Measurements from ENCODE around the gene IFNL4.
"Not testable (repeated sequence)": the region's sequence is repeated elsewhere in the genome, so short reads cannot be mapped to it uniquely, and the experiment has no call there.

The IFNL4 gene

DNA sequence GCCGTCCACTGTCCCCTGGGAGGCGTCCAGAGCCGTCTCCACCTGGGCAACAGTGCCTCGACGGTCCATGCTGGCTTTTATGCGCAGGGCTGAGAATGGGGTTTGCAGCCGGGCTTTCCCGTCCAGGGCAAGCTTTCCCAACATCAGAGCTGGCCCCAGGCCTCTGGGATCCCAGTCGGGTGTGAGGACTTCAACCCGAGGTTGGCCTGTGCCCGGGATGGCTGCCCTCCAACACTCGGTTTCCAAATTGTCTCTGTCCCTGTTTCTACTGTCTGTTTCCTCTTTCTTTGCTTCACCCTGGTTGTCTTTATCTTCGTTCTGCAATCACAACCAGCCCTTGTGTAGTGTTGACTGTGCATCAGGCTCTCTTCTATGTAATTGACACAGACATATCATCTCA lies at the start of gene IFNL4:
TSS of gene IFNL4 (minus strand) at position 51 of the 400 bp plus-strand sequence.
- no peak for DNase-seq (ENCODE audit: low read depth, low spot score)

DNA sequence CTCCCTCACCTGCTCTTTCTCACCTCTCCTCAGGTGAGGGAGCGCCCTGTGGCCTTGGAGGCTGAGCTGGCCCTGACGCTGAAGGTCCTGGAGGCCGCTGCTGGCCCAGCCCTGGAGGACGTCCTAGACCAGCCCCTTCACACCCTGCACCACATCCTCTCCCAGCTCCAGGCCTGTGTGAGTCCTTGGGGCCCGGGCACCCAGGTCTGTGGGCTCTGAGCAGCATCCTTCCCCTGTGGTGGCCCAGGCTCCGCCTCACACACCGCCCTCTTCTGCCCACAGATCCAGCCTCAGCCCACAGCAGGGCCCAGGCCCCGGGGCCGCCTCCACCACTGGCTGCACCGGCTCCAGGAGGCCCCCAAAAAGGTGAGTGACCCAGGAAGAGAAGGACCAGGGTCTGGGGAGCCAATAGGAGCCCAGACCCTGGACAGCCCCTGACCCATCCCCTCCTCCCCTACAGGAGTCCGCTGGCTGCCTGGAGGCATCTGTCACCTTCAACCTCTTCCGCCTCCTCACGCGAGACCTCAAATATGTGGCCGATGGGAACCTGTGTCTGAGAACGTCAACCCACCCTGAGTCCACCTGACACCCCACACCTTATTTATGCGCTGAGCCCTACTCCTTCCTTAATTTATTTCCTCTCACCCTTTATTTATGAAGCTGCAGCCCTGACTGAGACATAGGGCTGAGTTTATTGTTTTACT lies 49.4 kb upstream of the IFNL4 start:
- no peak for DNase-seq (ENCODE audit: low read depth, low spot score)

GRCh38 chr19:39296906-39297305 lies 48.2 kb upstream of the IFNL4 start:
- DNase-seq (ENCODE audit: low read depth, low spot score): no peak

GRCh38 chr19:39296055-39296645 lies 47.5 kb upstream of the IFNL4 start, which contains the start of gene IFNL1:
Gene IFNL1, plus strand, starts transcription at chr19:39296407. Its CDS starts 15 bp downstream, at chr19:39296422.
- no peak for DNase-seq (ENCODE audit: low read depth, low spot score)

- no peak for DNase-seq (ENCODE audit: low read depth, low spot score)
Measured at GRCh38 chr19:39293394-39293793, 44.7 kb upstream of the IFNL4 start.

GRCh38 chr19:39284032-39284431 lies 35.4 kb upstream of the IFNL4 start:
- DNase-seq (ENCODE audit: low read depth, low spot score): no peak

DNA sequence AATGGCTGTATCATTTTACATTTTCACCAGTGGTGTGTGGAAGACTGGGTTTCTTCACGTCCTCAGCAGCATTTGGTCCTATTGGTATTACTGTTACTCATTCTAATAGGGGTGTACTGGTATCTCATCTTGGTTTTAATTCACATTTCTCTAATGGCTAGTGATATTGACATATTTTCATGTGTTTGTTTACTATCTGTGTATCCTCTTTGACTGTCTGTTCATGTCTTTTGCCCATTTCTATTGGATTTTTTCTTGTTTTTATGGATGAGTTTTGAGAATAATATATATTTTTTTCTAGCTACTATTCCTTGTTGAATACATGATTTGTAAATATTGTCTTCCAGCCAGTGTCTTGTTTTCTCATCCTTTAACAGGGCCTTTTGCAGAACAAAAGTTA lies 33.4 kb upstream of the IFNL4 start:
- DNase-seq (ENCODE audit: low read depth, low spot score): no peak

DNA sequence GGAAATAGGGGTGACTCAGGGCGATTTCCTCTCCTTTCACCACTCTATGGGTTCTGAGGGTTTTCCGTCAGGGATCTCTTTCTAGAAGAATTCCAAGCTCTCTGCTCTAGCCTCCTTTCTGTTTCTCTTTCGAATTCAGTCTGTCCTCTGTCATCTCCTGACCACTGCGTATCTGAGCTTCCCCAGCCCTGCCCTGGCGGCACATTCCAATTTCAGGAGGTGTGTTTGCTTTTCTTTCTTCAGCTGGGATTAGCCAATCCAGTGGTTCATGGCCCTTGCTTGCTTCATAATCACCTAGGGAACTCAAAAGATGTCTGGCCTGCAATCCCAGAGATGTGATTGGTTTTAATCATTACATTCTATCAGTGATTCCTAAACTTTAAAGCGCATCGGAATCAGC lies 28.9 kb upstream of the IFNL4 start:
- DNase-seq (ENCODE audit: low read depth, low spot score): no peak

- no peak for DNase-seq (ENCODE audit: low read depth, low spot score)
Measured at GRCh38 chr19:39276740-39277139, 28.1 kb upstream of the IFNL4 start.

- DNase-seq (ENCODE audit: low read depth, low spot score): no peak
Measured at GRCh38 chr19:39275578-39275977, 26.9 kb upstream of the IFNL4 start.

- DNase-seq (ENCODE audit: low read depth, low spot score): not testable (repeated sequence)
Measured at GRCh38 chr19:39273859-39274258, 25.2 kb upstream of the IFNL4 start.

GRCh38 chr19:39270036-39270871 lies 21.6 kb upstream of the IFNL4 start:
- no peak for DNase-seq (ENCODE audit: low read depth, low spot score)

GRCh38 chr19:39269369-39269768 lies 20.7 kb upstream of the IFNL4 start:
- not testable (repeated sequence) for DNase-seq (ENCODE audit: low read depth, low spot score)

GRCh38 chr19:39268531-39269223 lies 20.0 kb upstream of the IFNL4 start:
- DNase-seq (ENCODE audit: low read depth, low spot score): not testable (repeated sequence)

DNA sequence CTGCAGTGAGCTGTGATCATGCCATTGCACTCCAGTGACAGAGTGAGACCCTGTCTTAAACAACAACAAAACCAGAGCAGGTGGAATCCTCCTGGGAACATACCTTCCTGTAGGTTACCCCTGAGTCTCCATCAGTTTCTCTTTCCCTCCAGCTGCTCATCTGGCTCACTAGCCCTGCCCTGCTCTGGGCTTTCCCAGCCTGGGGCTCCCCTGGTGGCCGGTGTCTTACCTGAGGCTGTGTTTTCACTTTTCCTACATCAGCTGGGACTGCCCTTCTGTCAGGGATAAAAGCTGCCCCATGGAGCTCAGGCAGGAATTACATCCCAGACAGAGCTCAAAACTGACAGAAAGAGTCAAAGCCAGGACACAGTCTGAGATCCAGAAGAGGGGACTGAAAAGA lies 19.4 kb upstream of the IFNL4 start, which contains the start of gene IFNL2:
TSS of gene IFNL2 (plus strand) at position 312 of the 400 bp plus-strand sequence. CDS start 173 bp downstream, outside the sequence.
- not testable (repeated sequence) for DNase-seq (ENCODE audit: low read depth, low spot score)

DNA sequence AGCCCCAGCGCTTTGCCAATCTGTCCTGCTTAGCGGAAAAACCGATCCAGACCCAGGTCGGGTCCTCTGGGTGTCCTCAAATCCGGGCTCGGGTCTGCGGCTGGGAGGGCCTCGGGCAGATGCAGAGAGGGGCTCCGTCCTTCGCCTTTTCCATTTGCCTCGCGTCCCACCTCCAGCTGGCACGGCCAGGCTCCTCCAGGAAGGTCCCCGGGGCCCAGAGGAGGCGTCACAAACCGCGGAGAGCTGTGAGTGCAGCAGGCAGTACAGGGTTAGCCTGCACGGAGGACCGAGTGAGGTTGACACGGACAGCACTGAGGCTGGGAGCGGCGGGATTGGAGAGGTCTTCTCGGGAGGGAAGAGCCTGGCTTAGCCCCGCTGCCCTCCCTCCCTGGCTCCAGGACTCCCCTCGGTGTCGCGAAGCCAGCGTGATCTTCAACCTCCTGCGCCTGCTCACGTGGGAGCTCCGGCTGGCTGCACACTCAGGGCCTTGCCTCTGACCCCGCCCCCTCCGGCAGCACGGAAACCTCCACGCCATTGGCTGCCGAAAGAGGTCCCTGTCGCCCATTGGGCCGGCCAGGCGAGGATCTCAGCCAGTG lies 16.8 kb upstream of the IFNL4 start:
- no peak for DNase-seq (ENCODE audit: low read depth, low spot score)

GRCh38 chr19:39264306-39265290 lies 15.9 kb upstream of the IFNL4 start:
- no peak for DNase-seq (ENCODE audit: low read depth, low spot score)

- no peak for DNase-seq (ENCODE audit: low read depth, low spot score)
Measured at GRCh38 chr19:39263912-39264305, 15.3 kb upstream of the IFNL4 start.

- DNase-seq (ENCODE audit: low read depth, low spot score): no peak
Measured at GRCh38 chr19:39262496-39262895, 13.8 kb upstream of the IFNL4 start.

DNA sequence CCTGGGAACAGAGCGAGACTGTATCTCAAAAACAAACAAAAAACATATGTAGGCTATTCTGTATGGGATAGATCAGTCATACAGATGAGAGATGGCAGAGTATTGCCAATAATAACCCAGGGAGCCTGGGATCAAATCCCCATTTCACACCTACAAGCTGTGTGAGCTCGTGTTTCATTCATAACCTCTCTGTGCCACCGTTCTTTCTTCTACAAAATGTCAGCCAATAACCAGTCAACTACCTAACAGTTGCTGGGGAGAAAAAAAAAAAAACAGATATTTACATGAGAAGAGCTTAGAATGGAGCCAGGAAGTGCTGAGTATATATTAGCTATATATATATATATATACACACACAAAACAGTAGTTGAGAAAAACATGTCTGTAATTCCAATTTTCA lies 13.0 kb upstream of the IFNL4 start:
- no peak for DNase-seq (ENCODE audit: low read depth, low spot score)
